Prostate gland (tissue), 2 donors: ENCODE data around the gene ELFN1.

Experiments
- CTCF ChIP-seq, 4 experiments: fragments of 200-600 bp in 2 of 4; fragments of 450-650 bp in 2 of 4; sonication (generic) in 2 of 4; IDR thresholded peaks; 1 replicate in 3 of 4; 2 replicates in 1 of 4; pipeline ENCODE4 v1.5.1; 2016 to 2019; ENCODE audit warnings: antibody characterized with exemption in 4 of 4, mild to moderate bottlenecking in 2 of 4, moderate library complexity in 2 of 4
- POLR2A ChIP-seq: fragments of 450-650 bp; IDR thresholded peaks from one replicate; pipeline ENCODE4 v1.6.1; 2016; ENCODE audit warnings: antibody characterized with exemption, mild to moderate bottlenecking
- POLR2AphosphoS5 ChIP-seq: sonication (generic); formaldehyde crosslinking; IDR thresholded peaks from one replicate; pipeline ENCODE4 v1.6.1; 2017; ENCODE audit warnings: antibody characterized with exemption

- TF ChIP-seq CTCF (IDR thresholded peaks at IDR 0.05) (no peak), POLR2AphosphoS5 (no peak), POLR2A (no peak)
These were observed 30.4 kb upstream of the ELFN1 start for GRCh38 chr7:1639532-1640175.
